ENCODE measurements around the gene SPRYD4.

DNA sequence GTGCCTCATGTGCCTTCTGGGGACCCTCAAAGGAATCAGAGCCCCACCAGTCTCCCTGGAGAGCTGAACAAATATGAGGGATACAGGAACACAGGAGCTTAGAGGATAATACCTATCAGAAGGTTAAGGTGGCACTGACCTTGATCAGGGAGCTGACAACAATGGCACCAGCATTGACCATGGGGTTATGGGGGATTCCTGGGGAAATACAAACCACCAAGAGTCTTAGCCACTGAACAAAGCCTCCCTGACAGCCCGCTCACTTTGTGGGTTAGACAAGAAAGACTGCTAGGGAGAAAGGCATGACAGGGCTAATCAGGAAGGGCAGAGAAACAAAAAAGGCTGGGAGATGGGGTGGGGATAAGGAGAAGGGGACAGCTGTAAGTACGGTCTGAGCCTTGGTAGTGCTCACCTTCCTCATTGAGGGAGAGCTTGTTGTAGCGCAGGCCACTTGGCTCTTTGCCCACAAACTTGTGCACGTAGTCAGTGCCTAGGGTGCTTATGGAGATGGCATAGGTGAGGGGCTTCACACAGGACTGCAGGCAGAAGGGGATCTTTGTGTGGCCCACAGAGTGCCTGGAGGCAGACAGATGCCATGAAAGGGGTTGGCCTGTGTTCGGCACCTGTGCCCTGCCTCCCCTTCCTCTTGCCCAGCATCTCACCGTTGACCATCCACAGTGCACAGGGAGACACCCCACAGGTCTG, 9.3 kb downstream of the SPRYD4 start:
- TF ChIP-seq, protein P1, sequence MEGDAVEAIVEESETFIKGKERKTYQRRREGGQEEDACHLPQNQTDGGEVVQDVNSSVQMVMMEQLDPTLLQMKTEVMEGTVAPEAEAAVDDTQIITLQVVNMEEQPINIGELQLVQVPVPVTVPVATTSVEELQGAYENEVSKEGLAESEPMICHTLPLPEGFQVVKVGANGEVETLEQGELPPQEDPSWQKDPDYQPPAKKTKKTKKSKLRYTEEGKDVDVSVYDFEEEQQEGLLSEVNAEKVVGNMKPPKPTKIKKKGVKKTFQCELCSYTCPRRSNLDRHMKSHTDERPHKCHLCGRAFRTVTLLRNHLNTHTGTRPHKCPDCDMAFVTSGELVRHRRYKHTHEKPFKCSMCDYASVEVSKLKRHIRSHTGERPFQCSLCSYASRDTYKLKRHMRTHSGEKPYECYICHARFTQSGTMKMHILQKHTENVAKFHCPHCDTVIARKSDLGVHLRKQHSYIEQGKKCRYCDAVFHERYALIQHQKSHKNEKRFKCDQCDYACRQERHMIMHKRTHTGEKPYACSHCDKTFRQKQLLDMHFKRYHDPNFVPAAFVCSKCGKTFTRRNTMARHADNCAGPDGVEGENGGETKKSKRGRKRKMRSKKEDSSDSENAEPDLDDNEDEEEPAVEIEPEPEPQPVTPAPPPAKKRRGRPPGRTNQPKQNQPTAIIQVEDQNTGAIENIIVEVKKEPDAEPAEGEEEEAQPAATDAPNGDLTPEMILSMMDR (IDR thresholded peaks at IDR 0.05; ENCODE audit: low read length), result no peak
- TF ChIP-seq EZH2 (optimal IDR thresholded peaks at IDR 0.05; ENCODE audit: low read depth, low read length), result no peak
- TF ChIP-seq EZH2phosphoT487 (IDR thresholded peaks at IDR 0.05; ENCODE audit: low read length), result no peak
